ENCODE results near the gene ZNF618.

Gene ZNF618

DNA sequence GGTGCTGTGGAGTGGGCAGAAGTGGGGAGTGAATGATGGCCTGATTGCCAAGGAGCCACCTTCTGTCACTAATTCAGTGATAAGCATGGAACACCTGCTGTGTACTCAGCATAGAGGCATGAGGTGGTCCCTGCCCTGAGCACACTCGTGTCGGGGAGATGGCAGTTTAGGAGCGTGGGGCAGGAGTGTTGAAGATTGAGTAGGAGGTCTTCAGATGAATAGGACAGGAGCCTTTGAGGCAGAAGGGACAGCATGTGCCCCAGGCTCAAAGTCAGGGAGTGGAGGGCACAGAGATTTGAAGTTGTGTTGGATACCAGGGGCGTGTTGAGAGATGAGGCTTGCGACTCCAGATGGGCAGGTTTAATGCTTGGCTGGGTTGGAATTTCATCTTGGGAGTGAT, 55.0 kb downstream of the ZNF618 start:
- TF ChIP-seq, protein P1, sequence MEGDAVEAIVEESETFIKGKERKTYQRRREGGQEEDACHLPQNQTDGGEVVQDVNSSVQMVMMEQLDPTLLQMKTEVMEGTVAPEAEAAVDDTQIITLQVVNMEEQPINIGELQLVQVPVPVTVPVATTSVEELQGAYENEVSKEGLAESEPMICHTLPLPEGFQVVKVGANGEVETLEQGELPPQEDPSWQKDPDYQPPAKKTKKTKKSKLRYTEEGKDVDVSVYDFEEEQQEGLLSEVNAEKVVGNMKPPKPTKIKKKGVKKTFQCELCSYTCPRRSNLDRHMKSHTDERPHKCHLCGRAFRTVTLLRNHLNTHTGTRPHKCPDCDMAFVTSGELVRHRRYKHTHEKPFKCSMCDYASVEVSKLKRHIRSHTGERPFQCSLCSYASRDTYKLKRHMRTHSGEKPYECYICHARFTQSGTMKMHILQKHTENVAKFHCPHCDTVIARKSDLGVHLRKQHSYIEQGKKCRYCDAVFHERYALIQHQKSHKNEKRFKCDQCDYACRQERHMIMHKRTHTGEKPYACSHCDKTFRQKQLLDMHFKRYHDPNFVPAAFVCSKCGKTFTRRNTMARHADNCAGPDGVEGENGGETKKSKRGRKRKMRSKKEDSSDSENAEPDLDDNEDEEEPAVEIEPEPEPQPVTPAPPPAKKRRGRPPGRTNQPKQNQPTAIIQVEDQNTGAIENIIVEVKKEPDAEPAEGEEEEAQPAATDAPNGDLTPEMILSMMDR (conservative IDR thresholded peaks at IDR 0.05; ENCODE audit: low read depth): no peak
- H3K27ac ChIP-seq: no peak overlapping the region
- ChIA-PET POLR2A (ENCODE audit: low non-redundant PET) (no interaction called here), CTCF (no interaction called here)
- DNase-seq (ENCODE audit: low spot score): no peak

DNA sequence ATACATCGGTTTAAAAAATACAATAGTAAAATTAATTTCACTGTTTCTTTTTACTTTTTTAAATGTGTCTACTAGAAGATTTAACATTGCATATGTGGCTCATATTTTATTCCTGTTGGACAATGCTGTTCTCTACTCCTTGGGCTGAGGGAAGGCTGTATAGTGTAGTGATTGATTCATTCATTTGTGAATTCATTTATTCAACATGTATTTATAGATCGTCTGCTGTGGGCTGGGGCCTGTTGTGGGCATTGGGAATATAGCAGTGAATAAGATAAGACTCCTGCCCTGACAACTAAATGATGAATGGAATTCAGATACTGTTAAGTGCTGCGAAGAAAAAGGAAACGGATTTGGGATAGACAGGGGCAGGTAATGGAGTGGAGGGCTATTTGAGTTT, 55.7 kb downstream of the ZNF618 start:
- TF ChIP-seq, protein P1 (conservative IDR thresholded peaks at IDR 0.05; ENCODE audit: low read depth): no peak
- ChIA-PET CTCF (no interaction called here), POLR2A (ENCODE audit: low non-redundant PET) (no interaction called here)
- H3K27ac ChIP-seq: no peak overlapping the region
- DNase-seq (ENCODE audit: low spot score): no peak

DNA sequence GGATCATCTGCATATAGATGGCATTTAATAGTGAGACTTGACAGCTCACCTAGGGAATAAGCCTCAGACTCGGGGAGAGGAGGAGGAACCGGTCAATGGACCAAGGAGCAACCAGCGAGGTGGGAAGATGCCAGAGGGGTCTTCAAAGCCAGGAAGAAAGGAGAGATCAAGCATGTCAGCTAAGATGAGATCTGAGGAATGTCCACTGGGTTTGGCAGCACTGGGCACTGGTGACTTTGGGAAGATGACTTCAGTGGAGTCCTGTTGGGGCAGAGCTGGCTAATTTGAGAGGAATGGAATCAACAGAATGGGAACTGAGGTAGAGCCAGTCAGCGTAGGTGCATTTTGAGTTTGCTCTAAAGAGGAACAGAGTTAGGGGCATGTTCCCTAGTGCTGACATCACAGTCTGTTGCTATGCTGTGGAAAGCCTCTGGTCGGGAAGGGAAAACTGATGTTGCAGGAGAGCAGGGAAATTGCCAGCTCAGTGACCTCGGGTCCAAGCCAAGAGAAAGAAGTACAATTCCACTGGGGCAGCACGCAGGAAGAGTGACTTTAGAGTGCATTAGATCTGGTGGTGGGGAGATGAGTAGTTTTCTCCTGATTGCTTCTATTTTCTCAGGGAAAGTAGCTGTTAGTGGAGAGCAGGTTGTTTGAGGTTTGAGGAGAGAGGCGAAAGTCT, 56.9 kb downstream of the ZNF618 start:
- no peak for DNase-seq (ENCODE audit: low spot score)
- TF ChIP-seq, protein P1 (conservative IDR thresholded peaks at IDR 0.05; ENCODE audit: low read depth): no peak
- CTCF ChIA-PET: no interaction called here
- POLR2A ChIA-PET (ENCODE audit: low non-redundant PET): no interaction called here
- H3K27ac ChIP-seq: no peak overlapping the region

GRCh38 chr9:113933671-113934070, 57.6 kb downstream of the ZNF618 start:
- no peak overlapping the region for H3K27ac ChIP-seq
- POLR2A ChIA-PET (ENCODE audit: low non-redundant PET): no interaction called here
- TF ChIP-seq, protein P1 (conservative IDR thresholded peaks at IDR 0.05; ENCODE audit: low read depth): no peak
- no peak for DNase-seq (ENCODE audit: low spot score)
- CTCF ChIA-PET: interaction anchor here (0.5 kb wide), 1 partner anchor 70 kb away, joined by 3 read pairs; no protein-coding TSS in a partner anchor

GRCh38 chr9:113934167-113934828, 58.2 kb downstream of the ZNF618 start:
- DNase-seq (ENCODE audit: low spot score): no peak
- CTCF ChIA-PET: interaction anchor here (0.5 kb wide), 1 partner anchor 71 kb away, joined by 3 read pairs; no protein-coding TSS in a partner anchor

DNA sequence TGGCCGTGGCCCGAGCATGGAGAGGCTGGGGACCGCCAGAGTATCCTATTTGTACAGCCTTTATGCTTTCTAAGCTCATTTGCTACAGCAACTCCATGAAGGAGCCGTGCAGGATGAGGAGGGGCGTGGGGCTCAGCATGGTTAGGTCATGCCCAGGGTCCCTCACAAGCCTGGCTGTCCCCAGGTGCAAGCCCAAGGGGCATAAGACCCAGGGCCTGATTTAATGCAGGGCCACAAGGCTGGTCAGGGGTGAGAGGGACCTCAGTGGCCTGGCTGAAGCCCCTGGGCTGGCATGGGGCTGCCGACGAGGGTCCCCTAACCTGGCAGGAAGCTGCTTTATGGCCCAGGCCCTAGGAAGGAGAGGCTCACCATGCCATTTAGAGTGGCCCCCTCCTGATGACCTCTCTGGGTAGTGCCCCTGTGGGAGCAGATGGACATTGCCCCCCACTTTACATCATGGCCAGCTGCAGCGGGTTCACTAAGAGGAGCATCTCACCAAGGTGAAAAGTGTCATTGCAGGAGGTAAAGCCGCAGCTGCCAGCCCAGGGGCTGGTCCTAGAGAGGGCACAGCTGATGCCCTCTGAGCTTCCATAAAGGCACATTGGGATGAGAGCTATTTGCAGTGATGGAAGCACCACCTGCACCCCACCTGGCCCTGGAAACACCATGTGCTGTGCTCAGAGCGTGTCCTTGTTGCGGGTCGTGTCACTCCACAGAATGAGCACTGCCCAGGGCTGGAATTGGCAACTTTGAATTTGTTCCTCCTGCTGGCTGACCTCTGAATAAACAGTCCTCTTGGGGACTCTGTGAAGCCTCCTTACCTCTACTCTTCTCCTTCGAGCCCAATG, 58.9 kb downstream of the ZNF618 start:
- POLR2A ChIA-PET (ENCODE audit: low non-redundant PET): no interaction called here
- CTCF ChIA-PET: interaction anchor here (0.6 kb wide), 1 partner anchor 53 kb away, joined by 3 read pairs; no protein-coding TSS in a partner anchor
- no peak for DNase-seq (ENCODE audit: low spot score)
- TF ChIP-seq, protein P1 (conservative IDR thresholded peaks at IDR 0.05; ENCODE audit: low read depth): no peak
- no peak overlapping the region for H3K27ac ChIP-seq

More at GRCh38 chr9:113934167-113934828, 58.2 kb downstream of the ZNF618 start:
- H3K27ac ChIP-seq: no peak overlapping the region
- POLR2A ChIA-PET (ENCODE audit: low non-redundant PET): no interaction called here
- TF ChIP-seq, protein P1 (conservative IDR thresholded peaks at IDR 0.05; ENCODE audit: low read depth): no peak
